NCI-H774 (cell line): ENCODE data around the gene DCST1.
"Not testable (repeated sequence)": the region's sequence is repeated elsewhere in the genome, so short reads cannot be mapped to it uniquely, and the experiment has no call there.

ENCODE experiments used
- DNase-seq: peaks from one replicate; lab custom pipeline; 2025; lab: John Stamatoyannopoulos, UW

The DCST1 gene

GRCh38 chr1:155033524-155033923, at the start of gene DCST1, which contains the start of gene DCST2:
Gene DCST1, plus strand, starts transcription at chr1:155033824. Its CDS starts 213 bp downstream, at chr1:155034037.
Gene DCST2, minus strand, starts transcription at chr1:155033781. Its CDS starts 80 bp downstream, at chr1:155033701.
- DNase-seq, result no peak

GRCh38 chr1:154986736-154987135, 46.9 kb upstream of the DCST1 start:
- DNase-seq, result not testable (repeated sequence)

- DNase-seq, result no peak
Measured at GRCh38 chr1:154987326-154987725, 46.3 kb upstream of the DCST1 start.

- no peak for DNase-seq
Measured at GRCh38 chr1:154988058-154988954, 45.3 kb upstream of the DCST1 start.

- DNase-seq, result no peak
Measured at GRCh38 chr1:154989195-154989860, 44.3 kb upstream of the DCST1 start.

GRCh38 chr1:154990276-154990675, 43.3 kb upstream of the DCST1 start:
- DNase-seq, result no peak

- no peak for DNase-seq
Measured at GRCh38 chr1:154992721-154993571, 40.7 kb upstream of the DCST1 start.

GRCh38 chr1:154993572-154994268, 39.9 kb upstream of the DCST1 start, which contains the start of gene LENEP:
Gene LENEP, plus strand, starts transcription at chr1:154993586. Its CDS starts 22 bp downstream, at chr1:154993608.
- DNase-seq, result no peak

GRCh38 chr1:154994269-154994587, 39.4 kb upstream of the DCST1 start:
- DNase-seq, result no peak

- DNase-seq, result no peak
Measured at GRCh38 chr1:154994591-154994990, 39.0 kb upstream of the DCST1 start.

GRCh38 chr1:154995301-154995983, 38.2 kb upstream of the DCST1 start:
- DNase-seq, result not testable (repeated sequence)

GRCh38 chr1:154996966-154997701, 36.5 kb upstream of the DCST1 start:
- no peak for DNase-seq

GRCh38 chr1:154998201-154998780, 35.3 kb upstream of the DCST1 start:
- no peak for DNase-seq

GRCh38 chr1:154998818-154999570, 34.6 kb upstream of the DCST1 start:
- peak; percentile 44 for DNase-seq

- peak; percentile 22 for DNase-seq
Measured at GRCh38 chr1:154999571-155000410, 33.8 kb upstream of the DCST1 start.

GRCh38 chr1:155000411-155000725, 33.3 kb upstream of the DCST1 start:
- no peak for DNase-seq

GRCh38 chr1:155000726-155001424, 32.7 kb upstream of the DCST1 start:
- peak; percentile 96 for DNase-seq

GRCh38 chr1:155001425-155001674, 32.3 kb upstream of the DCST1 start:
- DNase-seq, result no peak
